HG03039 (cell line): ENCODE data around the gene GNPTAB.
"Not testable (repeated sequence)": the region's sequence is repeated elsewhere in the genome, so short reads cannot be mapped to it uniquely, and the experiment has no call there.

Experiments used
- ATAC-seq: cut with Tn5 transposase; IDR thresholded peaks from one replicate; pipeline ENCODE4 v1.9.1; 2021; ENCODE audit warnings: mild to moderate bottlenecking, moderate library complexity; ENCODE audit not compliant: unreplicated experiment

Gene GNPTAB

DNA sequence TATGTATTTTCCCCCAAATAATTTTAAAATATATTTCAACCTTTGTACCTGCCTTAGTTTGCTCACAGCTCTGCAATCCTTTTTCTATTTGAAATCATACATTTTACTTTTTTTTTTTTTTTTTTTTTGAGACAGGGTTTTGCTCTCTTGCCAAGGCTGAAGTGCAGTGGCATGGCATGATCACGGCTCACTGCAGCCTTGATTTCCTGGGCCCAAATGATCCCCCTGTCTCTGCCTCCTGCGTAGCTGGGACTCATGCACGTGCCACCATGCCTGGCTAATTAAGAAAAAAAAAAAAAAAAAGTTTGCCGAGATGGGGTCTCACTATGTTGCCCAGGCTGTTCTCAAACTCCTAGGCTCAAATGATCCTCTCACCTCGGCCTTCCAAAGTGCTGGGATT lies 90.2 kb downstream of the GNPTAB start:
- ATAC-seq = no peak

DNA sequence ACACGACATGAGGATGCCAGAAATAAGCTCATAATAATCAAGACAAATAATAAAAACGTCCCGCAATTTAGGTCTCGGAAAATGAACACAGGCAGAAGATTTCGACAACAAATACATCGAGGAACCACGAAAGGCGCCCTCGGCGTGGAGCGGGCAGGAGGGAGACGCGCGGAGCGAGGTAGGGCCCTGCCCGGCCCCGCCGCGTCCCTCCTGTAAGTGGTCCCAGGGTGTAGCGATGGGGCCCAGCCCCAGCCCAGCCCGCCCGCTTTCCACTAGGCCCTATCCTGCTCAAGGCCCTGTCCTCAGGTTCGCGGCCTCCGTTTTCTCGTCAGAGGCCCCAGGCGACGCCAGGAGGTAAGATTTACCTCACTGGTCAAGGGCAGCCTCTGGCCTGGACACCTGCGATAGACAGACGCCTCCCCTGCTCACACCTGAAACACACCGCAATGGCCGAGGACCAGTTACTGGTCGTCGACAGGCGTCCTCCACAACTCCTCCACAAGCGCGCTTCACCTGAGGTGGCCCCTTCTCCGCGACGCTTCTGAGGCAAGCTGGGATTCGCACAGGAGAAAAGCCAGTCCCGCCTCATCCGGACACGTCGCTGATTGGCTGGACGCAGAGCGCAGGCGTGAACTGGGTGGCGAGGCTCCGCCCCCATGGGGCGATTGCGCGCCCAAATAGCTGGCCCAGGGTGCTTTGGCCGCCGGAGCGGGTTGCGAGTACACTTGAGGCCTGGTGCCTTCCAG lies 91.7 kb downstream of the GNPTAB start, which contains the start of gene SYCP3:
TSS of gene SYCP3 (minus strand) at position 543 of the 746 bp plus-strand sequence. CDS start 1,527 bp downstream, outside the sequence.
- no peak for ATAC-seq

DNA sequence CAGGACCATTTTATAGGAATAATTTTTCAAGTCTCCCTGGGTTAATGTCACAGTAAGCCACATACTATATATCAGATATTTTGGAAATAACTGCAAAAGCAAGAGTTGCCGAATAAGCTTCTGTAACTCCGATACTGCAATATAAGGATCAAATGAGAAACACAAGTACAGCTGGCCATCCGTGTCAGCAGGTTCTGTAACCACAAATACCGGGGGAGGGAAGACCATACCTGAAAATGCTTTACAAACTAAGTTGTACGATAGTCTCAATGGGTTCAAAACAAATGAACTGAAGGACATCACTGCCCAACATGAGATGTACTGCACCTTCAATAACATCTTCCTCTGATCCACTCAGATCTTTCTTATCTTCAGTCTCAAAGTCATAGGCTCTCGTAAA lies 93.3 kb downstream of the GNPTAB start:
- ATAC-seq = no peak

DNA sequence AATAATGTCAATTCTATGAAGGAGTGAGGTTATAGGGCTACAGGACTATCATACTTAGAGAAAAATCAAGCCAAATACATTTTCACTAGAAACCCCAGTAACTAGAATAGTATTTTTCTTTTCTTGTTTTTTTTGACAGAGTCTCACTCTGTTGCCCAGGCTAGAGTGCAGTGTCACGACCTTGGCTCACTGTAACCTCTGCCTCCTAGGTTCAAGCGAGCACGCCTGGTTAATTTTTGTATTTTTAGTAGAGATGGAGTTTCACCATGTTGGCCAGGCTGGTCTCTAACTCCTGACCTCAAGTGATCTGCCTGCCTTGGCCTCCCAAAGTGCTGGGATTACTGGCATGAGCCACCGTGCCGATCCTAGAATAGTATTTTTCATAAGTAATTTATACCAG lies 96.3 kb downstream of the GNPTAB start:
- ATAC-seq = not testable (repeated sequence)

DNA sequence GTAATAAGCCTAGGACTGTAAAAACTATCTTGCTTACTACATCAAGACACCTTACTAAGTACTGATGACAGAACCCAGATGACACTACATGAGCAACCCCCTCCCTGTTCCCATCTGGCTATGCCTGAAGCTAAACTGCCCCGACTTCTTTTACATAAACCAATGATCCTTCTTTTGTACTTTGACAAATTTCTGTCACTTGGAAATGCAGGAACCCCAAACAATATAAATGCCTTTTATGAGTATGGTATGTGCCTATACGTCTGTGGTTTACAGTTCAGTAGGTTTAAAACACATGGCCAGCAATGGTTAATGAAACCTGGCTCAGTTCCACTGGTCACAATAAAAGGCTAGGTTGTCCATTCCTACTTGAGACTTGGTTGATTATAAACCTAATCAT lies 97.6 kb downstream of the GNPTAB start:
- ATAC-seq = no peak

DNA sequence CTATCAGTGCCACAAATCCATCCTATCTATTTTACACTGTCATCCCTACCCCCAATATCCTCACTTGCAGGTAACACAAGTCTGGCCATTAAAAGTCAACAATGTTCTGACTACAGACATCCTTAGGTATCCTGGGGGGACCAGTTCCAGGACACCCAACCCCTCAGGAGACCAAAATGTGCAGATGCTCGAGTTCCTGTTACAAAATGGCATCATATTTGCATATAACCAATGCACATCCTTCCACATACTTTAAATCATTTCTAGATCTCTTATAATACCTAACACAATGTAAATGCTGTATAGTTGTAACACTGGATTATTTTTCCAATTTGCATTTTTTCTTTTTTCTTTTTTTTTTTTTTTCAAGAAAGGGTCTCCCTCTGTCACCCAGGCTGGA lies 98.4 kb downstream of the GNPTAB start:
- ATAC-seq = no peak

DNA sequence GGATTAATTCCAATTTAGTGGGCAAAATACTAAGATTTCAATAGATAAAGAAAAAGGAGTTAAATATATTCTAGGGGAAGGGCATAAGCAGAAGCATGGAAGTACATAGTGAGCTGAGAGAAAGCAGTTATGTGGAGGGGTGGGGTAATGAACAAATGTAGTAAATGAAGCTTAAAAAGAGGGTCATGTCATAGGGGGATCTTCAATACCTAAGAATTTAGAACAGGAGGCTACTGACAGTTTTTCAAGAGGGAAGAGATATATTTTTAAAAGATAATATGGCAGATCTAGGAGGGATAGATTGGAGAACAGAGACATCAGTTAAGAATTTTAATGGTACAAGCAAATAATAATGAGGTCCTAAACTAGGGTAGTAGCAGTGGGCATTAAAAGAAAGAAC lies 100.9 kb downstream of the GNPTAB start:
- no peak for ATAC-seq

DNA sequence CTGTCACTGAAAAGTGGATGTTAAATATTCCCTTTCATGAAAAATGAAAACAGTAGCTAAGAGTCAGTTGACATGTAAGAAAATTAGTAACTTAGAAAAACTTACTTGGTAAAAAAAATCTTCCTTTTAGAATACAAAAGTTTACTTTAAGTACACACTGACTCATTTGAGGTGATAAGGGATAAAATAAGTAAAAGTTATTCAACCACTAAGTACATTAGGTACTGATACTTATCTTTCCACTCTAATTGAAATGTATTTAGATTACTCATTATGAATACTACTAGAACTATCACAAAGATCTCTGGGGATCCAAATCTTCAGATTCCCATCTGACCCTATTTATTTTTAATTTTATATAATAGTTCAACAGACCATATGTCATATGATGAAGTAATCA lies 103.7 kb downstream of the GNPTAB start:
- ATAC-seq = no peak

DNA sequence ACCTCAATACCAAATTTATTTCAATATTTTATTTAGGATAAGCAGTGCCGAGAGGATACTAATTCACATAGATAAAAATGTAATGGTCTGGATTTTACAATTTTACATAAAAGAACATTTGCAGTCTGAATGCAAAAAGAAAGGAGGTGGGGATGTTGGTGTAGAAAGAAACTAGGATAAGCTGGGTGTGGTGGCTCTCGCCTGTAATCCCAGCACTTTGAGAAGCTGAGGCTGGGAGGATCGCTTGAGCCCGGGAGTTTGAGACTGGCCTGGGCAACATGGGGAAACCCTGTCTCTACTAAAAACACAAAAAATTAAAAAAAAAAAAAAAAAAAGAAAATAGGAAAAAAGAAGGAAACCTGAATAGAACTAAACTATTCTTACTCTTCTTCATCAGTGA lies 108.4 kb downstream of the GNPTAB start:
- ATAC-seq = no peak

DNA sequence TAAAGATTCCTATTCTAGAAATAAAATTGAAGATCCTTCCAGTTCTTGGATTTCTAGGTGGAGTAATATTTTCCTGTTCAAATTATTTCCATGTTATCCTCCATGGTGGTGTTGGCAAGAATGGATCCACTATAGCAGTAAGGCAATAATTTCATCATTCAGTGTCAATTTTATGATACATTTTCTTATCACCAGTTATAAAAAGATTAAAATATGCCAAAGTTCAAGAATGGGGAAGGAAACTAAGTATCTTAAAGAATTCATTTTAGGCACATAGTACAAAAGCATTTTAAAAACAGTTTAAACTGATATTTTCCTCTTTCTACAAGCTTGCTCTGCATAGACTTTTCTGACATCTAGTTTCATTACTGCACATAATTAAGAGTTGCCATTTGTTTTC lies 110.6 kb downstream of the GNPTAB start:
- no peak for ATAC-seq

DNA sequence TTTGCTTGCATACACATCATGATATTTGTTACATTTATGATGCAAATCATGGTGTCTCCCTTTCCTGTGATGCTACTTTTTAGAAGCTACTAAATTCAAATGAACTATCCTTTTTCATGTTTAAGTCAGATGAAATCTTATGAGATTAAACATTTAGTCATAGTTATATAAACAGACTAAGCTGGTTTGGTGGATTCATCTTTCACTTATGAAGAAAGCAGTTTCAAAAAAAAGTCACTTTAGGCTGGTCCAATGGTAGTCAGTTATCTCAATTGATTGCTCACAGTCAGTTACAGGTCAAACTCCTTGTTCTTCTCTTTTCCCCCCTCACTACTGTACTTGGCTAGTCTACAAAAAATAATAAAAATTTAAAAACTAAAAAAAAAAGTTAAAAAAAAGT lies 111.2 kb downstream of the GNPTAB start:
- ATAC-seq = no peak

DNA sequence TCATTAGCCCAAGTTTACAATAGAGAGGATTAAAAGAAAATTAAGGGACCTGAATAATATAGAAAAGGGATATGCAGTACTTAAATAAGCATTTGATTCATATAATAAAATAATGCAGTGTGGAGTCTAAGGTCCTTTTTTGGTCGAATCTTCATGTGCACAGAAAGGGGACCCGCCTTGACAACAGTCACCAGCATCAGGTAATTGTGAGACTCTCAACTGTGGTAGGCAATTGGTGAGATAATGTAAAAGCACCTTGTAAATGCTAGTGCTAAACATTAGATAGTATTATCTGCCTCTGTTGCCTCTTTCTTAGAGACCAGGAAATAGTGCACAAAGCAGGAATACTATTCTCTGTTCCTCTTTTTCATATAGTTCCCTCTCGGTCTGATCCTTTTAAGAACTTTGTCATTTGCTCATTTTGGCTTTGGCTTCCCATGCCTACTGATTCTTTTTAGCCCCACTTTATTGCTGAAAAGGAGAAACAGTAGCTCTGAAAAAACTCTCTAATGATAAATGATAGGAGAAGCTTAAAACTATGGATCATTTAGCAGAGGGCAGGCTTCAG lies 115.8 kb downstream of the GNPTAB start:
- no peak for ATAC-seq

DNA sequence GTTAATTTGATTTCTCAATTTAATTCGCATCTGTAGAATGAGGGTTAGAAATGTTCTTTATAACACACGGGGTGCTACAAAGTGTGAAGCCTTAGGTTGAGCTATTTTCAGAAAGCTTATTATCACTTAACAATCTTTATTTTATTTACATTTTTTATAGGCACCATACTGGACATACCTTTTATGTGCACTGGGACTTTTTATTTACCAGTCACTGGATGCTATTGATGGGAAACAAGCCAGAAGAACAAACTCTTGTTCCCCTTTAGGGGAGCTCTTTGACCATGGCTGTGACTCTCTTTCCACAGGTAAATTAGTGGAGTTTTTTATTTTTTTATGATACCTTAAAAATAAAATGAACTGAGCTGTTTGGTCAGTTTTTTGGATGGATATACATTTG lies 116.8 kb downstream of the GNPTAB start:
- no peak for ATAC-seq

DNA sequence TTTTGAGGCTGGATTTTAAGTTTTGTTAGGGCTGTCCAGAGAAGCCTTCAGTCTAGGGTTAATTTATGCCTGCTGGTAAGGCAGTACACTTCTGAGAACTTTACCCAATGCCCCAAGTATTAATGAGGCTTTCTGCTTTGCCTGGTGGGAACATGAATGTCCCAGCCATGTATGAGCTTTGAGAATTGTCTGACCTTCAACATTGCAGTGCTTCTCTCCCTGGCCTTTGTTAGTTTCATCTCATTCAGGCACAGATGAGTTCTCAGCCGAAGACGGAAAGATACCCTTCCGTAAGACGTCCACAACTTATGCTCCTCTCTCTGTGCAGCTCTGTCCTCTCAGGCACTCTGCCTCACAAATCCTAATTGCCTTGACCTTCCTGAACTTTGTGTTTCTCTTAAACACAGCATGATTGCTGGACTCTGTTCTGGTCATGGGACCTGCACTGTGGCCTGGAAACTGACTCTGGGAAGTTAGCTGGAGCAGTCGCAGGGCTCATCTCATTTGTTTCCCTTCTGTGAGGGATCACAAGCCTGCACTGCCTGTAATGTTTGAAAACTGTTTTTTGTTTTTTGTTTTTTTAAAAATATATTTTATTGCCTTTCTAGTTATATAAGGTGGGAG lies 117.6 kb downstream of the GNPTAB start:
- ATAC-seq = no peak

DNA sequence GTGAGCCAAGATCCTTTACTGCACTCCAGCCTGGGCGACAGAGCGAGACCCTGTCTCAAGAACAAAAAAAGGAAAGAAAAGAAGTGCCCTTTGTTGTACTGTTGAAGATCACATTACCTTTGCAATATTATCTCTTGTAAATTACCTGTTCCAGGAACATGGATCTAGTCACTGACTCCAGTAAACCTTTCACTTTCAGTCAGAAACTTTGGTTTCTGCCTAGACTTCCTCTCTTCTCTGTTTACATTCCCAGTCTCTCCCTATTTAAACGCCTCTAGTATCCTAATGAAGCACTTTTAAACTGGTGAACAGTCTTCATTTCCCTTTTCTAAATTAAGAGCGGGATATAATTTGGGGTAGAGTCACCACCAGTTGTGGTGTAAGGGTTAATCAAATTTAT lies 120.5 kb downstream of the GNPTAB start:
- ATAC-seq = no peak

DNA sequence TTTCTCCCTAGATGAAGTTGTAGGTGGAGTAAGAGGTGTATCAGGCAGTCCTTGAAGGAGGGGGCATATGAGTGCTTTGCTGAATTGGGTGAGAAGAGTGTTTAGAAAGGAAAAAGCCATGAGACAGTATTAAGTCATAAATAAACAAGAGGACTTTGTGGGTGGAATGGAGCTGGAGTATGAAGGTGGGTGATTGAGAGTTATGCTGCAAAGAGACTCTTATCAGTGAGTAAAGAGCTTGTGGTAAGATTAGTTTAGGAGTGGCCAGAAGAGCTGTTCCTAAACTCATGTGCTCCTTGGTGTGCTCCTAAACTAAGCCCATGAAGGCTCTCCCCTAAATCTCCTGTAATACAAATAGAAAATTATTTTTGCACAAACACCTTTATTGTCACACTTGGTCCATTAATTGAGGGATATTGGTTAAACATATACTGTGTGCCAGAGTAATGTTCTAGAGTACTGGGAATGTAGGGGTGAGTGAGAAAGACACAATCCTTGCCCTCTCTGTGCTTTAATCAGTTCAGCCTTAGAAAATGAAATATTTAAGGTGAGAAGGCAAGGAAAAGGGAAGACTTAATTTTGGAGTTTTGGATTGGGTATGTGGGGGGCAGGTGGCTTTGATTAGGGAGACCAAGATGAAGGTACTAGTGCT lies 123.5 kb downstream of the GNPTAB start:
- no peak for ATAC-seq

DNA sequence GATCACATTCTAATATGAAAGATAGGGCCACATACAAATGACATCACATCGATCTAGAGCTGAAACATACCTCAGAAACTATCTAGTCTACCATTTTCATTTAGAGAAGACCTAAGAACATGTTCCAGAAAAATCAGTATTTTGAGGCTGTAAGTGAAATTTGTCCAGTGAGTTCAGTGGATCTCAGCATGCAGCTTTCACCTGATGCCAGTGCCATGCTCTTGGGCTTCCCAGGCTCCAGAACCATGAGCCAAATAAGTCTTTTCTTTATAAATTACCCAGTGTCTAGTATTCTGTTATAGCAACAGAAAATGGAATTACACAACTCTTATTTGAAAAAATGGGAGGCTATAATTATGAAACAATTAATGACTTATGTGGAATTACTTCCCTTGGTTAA lies 124.4 kb downstream of the GNPTAB start:
- ATAC-seq = no peak

DNA sequence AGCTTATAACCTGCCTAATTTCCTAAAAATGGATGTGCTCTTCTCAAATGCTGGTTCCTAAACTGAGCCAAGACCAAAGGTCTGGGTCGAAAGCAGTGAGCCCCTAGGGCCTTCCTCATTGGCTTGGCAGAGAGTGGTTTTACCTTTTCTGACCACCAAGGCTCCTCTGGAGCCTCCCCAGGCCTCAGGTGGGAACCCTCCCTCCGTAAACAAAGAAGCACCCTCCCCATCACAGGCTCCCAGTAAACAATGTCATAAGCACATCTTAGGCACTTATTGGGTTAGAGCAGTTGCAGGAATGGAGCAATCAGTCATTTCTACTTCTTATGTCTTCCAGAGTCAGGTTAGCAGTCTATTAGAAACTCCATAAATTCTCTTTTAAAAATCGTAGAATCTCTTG lies 127.3 kb downstream of the GNPTAB start:
- ATAC-seq = no peak

DNA sequence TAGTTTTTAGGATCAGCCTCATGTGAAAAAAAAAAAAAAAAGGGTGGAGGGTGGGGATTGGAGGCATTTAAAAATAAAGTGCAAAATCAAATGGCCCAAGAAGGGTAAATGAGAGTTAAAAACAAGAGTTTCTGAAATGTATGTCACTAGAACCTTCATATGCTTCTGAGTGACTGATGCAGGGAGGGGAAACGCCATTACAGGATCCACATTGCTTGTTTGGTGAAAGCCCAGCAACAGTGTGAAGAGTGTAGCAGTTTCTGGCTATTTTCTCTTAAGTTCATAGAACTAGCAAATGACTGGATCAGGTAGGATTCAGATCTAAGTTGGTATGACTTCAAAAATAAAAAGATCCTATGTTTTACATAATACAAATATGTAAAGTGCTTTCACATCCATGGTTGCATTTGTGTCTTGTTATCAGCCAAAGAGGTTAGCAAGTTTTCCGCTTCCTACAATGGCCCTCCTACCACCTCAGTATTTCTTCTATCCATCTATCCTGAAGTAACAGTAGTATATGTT lies 130.4 kb downstream of the GNPTAB start:
- ATAC-seq = no peak

DNA sequence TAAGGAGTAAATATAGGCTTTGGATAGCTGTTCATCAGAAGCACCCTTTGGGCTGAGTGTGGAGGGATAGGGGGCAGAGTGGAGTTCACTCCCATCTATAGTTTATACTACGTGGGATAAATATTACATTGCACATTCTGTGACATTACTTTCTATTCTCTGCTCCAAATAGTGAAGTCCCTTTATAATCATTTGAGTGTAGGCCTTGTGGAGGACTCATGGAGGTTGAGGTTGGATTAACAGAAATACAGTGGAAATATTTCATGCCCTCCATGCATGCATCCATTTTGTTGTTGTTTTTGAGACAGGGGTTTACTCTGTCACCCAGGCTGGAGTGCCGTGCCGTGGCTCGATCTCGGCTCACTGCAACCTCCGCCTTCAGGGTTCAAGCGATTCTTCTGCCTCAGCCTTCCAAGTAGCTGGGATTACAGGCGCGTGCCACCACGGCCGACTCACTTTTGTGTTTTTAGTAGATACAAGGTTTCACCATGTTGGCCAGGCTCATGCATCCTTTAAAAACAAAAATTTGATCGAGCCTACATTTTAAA lies 131.9 kb downstream of the GNPTAB start:
- no peak for ATAC-seq
